ENCODE results near the gene ARID1B. TPM values are rescaled to one million over a fixed set of nuclear protein-coding genes. Genes with fewer than 3 reads are reported as not detected.
"Not testable (repeated sequence)": the region's sequence is repeated elsewhere in the genome, so short reads cannot be mapped to it uniquely, and the experiment has no call there.

ARID1B gene
- total RNA-seq, 1 donor from 2014 or later, result 101 TPM

DNA sequence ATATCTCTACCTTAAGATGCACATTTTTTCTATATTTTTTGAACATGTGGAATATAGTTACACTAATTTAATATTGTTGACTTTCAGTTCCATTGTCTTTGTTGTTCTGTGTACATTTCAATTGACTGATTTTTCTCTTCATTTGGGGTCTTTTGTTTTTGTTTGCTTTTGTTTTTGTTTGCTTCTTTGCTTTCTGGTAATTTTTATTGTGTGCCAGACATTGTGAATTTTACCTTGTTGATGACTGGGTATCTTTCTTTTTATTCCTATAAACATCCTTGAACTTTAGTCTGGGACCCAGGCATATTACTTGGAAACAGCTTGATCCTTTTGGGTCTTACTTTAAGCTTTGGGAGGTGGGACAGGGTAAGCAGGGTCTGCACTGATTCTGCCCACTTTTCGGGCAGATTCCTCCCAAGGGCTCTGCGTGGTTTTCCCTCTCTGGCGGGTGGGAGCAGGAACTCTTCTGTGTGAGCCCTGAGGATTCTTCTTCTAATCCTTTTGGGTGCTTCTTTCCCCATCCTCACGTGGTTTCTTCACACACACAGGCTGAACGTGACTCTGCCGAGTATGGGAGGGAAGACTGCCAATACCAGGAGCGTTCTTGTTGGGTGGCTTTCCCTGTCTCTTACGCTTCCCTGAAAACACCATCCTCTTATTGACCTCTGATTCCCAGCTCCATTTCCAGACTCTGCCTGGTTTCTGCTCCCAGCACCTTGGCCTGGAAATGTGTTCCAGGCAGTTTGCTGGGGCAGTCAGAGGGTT is 200.5 kb downstream of the ARID1B start:
- DNase-seq (ENCODE audit: low read depth, low spot score), result no peak
- no peak for TF ChIP-seq CTCF (conservative IDR thresholded peaks at IDR 0.05)
- Mint-ChIP-seq H3K27me3 (ENCODE audit: low read depth) (no peaks in the 10 kb centered on the region), H3K36me3 (ENCODE audit: low read depth) (peaks cover 3% of the 10 kb centered on the region), H3K27ac (ENCODE audit: unreplicated experiment) (no peak overlapping the region), H3K4me3 (no peak overlapping the region), H3K4me1 (peaks cover 65% of the 10 kb centered on the region), H3K9me3 (no peaks in the 10 kb centered on the region)

GRCh38 chr6:156978948-156979347 is 201.8 kb downstream of the ARID1B start:
- no peaks in the 10 kb centered on the region for H3K27me3 Mint-ChIP-seq (ENCODE audit: low read depth)

GRCh38 chr6:156980515-156980914 is 203.3 kb downstream of the ARID1B start:
- H3K9me3 Mint-ChIP-seq, result no peaks in the 10 kb centered on the region
- TF ChIP-seq CTCF (conservative IDR thresholded peaks at IDR 0.05), result no peak
- H3K4me3 Mint-ChIP-seq, result no peak overlapping the region
- H3K27ac Mint-ChIP-seq (ENCODE audit: unreplicated experiment), result no peak overlapping the region
- peak; percentile 8 for DNase-seq (ENCODE audit: low read depth, low spot score)
- H3K4me1 Mint-ChIP-seq, result peaks cover 60% of the 10 kb centered on the region
- H3K36me3 Mint-ChIP-seq (ENCODE audit: low read depth), result peaks cover 2% of the 10 kb centered on the region
- H3K27me3 Mint-ChIP-seq (ENCODE audit: low read depth), result no peaks in the 10 kb centered on the region

More at GRCh38 chr6:156978948-156979347, 201.8 kb downstream of the ARID1B start:
- DNase-seq (ENCODE audit: low read depth, low spot score), result no peak
- peaks cover 66% of the 10 kb centered on the region for H3K4me1 Mint-ChIP-seq
- H3K4me3 Mint-ChIP-seq, result no peak overlapping the region
- TF ChIP-seq CTCF (conservative IDR thresholded peaks at IDR 0.05), result no peak
- peaks cover 3% of the 10 kb centered on the region for H3K36me3 Mint-ChIP-seq (ENCODE audit: low read depth)
- H3K9me3 Mint-ChIP-seq, result no peaks in the 10 kb centered on the region
- H3K27ac Mint-ChIP-seq (ENCODE audit: unreplicated experiment), result no peak overlapping the region

DNA sequence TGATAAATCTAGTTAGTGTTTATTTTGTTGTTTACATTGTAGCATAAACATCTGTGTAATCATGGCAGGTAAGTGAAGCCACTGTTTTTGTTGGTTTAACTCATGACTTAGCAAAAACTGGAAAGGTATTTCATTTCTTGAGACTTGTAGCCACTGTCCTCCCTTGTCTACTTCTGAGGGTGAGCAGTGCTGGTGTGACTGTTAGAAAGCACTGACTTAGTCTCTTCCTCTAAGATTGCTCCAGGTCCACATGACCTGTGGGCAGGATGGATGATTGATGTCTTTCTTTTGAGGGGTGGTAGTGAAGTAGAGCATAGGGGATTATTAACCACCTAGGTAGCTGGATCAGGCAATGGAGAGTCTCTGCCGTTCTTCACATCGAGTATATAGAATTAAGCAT is 203.8 kb downstream of the ARID1B start:
- no peak overlapping the region for H3K4me3 Mint-ChIP-seq
- H3K4me1 Mint-ChIP-seq, result peaks cover 56% of the 10 kb centered on the region
- no peaks in the 10 kb centered on the region for H3K36me3 Mint-ChIP-seq (ENCODE audit: low read depth)
- DNase-seq (ENCODE audit: low read depth, low spot score), result no peak
- no peak for TF ChIP-seq CTCF (conservative IDR thresholded peaks at IDR 0.05)
- H3K9me3 Mint-ChIP-seq, result no peaks in the 10 kb centered on the region
- H3K27ac Mint-ChIP-seq (ENCODE audit: unreplicated experiment), result no peak overlapping the region
- H3K27me3 Mint-ChIP-seq (ENCODE audit: low read depth), result no peaks in the 10 kb centered on the region

DNA sequence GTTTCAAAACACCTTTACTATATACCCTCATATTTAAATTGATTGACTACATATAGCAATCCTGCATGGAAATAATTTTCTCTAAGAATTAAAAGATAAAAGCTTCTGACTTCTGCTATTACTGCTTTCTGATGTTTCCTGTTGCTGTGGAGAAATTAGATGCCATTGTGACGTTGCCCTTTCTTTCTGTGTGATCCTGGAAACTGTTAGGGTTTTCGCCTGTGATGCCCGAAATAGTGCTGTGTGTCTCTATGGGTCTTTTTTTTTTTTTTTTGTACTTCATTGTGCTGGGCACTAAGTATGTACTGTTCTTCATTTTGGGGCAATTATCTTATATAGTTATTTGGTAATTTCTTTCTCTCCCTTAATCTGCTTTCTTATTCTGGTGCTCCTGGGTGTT is 205.0 kb downstream of the ARID1B start:
- TF ChIP-seq CTCF (conservative IDR thresholded peaks at IDR 0.05), result no peak
- no peaks in the 10 kb centered on the region for H3K9me3 Mint-ChIP-seq
- no peak overlapping the region for H3K27ac Mint-ChIP-seq (ENCODE audit: unreplicated experiment)
- DNase-seq (ENCODE audit: low read depth, low spot score), result no peak
- H3K36me3 Mint-ChIP-seq (ENCODE audit: low read depth), result no peaks in the 10 kb centered on the region
- no peak overlapping the region for H3K4me3 Mint-ChIP-seq
- H3K27me3 Mint-ChIP-seq (ENCODE audit: low read depth), result no peaks in the 10 kb centered on the region
- peaks cover 43% of the 10 kb centered on the region for H3K4me1 Mint-ChIP-seq

DNA sequence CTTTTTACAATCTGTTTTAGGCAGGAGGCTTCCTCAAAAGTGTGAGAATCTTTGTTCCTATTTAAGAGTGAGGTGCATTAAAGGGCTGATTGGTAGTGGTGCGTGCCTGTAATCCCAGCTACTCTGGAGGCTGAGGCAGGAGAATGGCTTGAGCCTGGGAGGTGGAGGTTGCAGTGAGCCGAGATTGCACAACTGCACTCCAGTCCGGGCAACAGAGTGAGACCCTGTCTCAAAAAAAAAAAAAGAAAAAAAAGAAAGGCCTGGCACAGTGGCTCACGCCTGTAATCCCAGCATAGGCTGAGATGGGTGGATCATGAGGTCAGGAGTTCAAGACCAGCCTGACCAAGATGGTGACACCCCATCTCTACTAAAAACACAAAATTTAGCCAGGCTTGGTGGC is 205.7 kb downstream of the ARID1B start:
- H3K9me3 Mint-ChIP-seq; H3K27me3 Mint-ChIP-seq (ENCODE audit: low read depth); H3K36me3 Mint-ChIP-seq (ENCODE audit: low read depth); H3K4me3 Mint-ChIP-seq; DNase-seq (ENCODE audit: low read depth, low spot score); H3K27ac Mint-ChIP-seq (ENCODE audit: unreplicated experiment): not testable (repeated sequence)
- peaks cover 41% of the 10 kb centered on the region for H3K4me1 Mint-ChIP-seq

Data from neural crest cell (in vitro differentiated cells).